NOMO-1 (cell line): ENCODE data around the gene OCIAD2.
"Not testable (repeated sequence)": the region's sequence is repeated elsewhere in the genome, so short reads cannot be mapped to it uniquely, and the experiment has no call there.

ENCODE experiments used
- DNase-seq, 2 experiments: peaks; one replicate each; lab custom pipeline; 2025; ENCODE audit not compliant: unreplicated experiment in 2 of 2; lab: John Stamatoyannopoulos, UW

Gene OCIAD2

DNA sequence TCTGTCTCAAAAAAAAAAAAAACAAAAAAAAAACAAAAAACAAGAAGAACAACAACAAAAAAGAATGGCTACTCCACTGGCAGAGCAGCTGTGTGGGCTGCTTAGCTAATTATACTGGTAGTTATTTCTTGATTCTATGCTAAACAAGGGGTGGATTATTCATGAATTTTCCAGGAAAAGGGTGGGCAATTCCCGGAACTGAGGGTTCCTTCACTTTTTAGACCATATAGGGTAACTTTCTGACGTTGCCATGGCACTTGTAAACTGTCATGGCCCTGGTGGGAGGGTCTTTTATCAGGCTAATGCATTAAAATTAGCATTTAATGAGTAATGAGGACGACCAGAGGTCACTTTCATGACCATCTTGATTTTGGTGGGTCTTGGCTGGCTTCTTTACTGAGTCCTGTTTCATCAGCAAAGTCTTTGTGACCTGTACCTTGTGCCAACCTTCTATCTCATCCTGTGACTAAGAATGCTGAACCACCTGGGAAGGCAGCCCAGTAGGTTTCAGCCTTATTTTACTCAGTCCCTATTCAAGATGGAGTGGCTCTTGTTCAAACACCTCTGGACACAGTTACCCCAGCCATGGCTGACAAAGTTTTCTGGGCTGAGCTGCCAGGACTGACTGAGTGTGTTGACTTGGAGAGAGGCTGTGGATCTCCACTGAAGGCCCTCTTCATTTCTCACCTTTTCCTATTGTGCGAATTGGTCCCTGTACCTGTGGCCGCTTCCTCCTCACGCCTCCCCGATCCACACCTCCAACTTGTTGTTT lies 1.3 kb upstream of the OCIAD2 start:
- no peak for DNase-seq

DNA sequence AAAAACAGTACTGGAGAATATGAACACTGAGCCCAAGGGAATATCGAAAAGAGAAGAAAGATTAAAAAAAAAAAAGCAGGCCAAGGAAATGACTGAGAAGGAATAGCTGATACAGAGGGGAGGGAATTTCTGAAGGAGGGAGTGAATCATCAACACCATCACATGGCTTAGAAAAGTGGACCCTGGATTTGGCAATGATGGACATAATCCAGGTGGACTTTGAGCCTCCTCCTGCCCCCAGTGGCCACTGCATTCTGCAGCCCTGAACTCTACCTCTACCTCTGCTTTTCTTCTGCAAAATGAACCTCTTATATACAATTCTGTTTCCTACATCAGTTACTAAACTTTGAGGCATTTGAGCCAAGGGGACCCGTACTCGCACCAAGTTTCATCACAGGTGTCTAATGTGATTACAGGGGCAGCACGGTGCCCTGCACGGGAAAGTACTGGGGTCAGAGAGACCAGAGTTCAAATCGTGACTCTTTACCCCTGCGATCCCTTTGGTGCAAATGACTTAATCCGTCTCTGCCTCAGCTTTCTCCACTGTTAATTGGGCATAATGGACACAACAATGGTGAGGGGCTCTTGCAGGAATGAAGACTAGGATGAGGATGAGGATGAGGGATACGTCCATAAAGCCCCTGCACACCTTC lies 1.1 kb downstream of the OCIAD2 start:
- no peak for DNase-seq

DNA sequence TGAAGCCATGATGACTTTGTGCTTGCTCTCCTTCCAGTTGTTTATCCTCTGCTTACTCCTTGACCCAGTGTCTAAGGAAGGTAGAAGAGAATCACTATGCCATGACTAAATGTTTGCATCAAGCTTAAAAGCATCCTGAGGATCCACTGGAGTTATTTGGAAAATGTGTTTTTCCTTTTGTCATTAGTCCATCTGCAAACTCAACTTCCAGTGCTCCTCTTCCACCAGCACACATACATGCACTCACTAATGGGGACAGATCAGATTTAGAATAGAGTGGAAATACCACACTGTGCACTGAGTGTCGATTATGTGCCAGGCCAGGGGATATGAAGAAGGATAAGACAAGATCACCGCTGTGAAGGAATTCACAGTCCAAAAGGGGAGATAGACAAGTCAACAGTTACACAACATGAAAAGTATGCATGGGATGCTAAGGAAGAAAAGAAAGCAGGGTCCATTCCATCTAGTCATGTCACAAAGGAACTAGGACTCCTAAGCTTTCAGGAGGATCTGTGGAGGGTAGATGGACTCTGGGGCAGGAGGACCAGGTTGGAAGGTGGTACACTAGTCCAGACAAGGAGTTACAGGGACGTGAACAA lies 1.9 kb downstream of the OCIAD2 start:
- DNase-seq, result no peak

DNA sequence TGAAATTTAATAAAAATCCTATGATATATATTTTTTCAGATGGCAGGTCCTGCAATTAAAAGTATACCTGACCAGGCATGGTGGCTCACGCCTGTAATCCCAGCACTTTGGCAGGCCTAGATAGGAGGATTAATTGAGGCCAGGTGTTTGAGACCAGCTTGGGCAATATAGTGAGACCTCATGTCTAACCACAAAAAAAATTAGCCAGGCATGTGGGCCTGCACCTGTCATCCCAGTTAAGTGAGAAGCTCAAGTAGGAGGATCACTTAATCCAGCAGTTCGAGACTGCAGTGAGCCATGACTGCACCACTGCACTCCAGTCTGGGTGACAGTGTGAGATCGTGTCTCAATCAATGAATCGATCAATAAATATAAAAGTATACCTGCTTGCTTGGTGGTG lies 2.5 kb downstream of the OCIAD2 start:
- no peak for DNase-seq

DNA sequence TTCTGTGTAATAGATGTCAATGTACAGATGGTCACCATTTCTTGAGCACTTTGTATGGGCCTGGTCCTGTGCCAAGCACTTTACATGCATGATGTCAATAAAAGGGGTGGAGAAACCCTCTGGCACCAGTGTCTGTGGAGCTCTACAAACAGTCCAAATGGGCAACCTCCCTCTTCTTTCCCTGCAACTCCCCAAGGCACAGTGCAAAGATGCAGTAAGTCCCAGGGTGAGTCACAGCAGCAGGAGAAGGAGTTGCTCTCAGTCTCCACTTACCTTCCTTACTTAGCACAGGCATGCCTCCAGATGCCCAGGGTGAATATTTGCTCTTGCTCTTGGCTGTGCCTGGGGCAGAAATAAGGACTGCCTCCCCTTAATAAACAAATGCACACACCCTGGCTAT lies 4.3 kb downstream of the OCIAD2 start:
- no peak for DNase-seq

DNA sequence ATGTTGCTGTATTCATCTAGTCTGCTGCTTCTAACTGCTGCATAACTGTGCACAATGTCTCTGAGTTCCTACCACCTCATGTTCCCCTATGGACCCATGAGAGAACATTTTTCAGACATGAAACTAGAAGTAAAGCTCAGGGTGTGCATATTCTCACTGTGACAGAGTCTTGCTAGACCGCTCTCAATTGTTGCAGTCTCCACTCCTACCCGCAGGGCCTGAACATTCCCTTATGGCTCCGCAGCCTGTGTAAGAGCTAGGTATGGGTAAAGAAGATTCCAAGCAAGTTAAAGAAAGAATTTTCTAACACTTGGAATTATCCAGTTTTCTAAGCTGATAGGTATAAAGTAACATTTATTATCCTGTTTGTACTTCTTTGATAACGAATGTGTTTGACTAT lies 5.4 kb downstream of the OCIAD2 start:
- no peak for DNase-seq

DNA sequence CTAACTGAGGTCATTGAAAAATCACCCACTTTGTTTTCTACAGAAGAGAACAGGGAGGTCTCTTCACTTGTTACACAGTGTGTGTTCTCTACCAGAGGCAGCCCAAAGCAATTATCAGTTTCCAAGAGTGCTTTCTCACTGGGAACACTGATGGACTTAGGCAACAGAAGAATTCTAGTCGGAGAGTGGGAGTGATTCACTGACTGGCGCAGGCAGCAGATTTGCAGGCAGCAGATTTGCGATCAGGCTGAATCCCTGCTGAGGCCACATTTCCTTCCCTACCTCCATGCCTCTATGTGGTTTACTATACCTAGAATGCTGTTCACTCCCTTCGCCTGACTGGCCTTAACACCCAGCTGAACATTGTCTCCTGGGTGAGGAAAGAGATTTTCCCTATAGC lies 6.6 kb downstream of the OCIAD2 start:
- DNase-seq, result no peak

DNA sequence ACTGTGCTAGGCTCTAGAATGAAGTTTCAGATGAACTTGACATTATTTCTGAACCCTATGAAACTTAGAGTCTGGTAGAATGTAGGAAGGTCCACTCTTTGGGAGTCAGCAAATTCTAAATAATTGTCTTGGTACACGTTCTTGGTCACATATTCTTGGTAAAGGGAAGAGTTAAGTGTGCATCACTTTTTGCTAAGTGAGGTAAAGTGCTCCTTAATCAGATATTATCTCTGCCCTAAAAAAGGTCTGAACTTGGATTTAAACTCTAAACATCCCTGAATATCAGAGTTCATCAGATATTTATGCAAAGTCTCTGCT lies 7.2 kb downstream of the OCIAD2 start:
- no peak for DNase-seq

DNA sequence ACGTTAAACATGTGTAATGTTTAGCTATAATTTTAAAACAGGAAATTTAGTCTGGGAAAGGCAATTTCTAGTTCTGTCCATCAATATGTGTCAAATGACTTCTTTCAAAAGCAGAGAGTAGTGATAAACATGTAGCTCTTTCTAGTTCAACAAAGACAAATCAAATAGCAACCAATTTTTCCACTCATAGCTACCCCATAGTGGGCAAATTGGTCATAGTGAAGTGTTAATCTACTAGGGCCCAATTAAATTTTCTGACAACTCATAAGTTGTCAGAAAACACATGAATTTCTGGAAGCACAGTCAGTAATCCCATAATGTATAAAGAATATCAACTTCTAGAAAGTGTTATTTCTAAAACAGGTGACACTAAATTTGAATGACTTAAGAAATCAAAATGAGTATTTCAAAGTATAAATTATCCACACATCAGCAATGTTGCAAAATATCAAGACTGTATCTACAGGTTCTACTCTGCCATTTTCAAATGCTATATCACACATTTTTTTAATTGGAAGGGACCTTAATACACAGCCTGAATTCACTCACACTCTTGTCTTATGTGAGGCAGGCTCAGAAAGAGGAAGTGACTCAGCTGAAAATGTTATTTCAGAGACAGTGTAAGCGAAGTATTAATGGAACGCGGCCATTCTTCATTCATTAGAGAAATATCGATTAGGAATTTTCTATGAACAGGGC lies 7.7 kb downstream of the OCIAD2 start:
- peak; percentile 12 to 61 for DNase-seq

DNA sequence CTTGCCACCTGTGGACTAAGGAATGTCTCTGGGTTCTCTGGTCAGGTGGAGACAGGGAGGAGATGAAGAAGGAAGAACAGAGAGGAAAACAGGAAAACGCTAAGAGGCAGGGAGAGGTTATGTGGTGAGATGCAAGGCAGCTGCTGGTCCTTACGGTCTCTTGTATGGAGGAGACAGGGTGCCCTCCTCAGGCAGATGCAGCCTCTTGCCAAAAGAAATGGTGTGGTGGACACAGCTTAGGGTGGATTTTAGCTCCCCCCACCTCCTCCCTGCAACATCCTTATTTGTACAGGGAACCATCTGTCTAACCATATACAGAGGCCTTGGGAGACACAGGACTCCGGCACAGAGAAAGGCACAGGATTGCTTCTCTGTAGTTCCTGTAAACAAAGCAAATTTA lies 9.7 kb downstream of the OCIAD2 start:
- no peak for DNase-seq

DNA sequence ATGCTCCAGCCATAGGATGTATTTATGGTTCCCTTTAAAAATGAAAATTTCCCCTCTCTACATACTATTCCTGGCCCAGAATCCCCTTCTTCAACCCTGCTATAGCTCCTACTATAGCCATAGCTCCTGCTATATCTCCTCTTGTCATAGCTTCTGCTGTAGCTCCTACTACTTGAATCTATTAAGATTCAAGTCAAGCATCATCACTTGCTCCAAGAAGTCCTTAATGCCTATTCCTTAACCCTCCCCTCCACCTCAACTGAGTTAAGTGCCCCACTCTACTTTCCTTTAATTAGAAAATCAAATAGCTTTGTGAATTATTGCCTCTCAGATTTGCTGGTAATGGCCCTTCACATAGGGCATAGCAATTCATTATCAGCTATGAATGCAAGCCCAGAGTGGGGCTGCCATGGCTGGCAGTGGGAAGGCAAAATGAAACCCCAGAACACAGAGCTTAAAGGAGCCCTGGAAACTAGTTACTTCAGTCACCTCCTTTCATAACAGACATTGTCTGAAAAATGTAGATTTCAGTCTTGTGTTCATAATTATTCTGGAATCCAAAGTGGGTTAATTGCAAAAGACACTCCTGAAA lies 15.4 kb downstream of the OCIAD2 start:
- no peak for DNase-seq

DNA sequence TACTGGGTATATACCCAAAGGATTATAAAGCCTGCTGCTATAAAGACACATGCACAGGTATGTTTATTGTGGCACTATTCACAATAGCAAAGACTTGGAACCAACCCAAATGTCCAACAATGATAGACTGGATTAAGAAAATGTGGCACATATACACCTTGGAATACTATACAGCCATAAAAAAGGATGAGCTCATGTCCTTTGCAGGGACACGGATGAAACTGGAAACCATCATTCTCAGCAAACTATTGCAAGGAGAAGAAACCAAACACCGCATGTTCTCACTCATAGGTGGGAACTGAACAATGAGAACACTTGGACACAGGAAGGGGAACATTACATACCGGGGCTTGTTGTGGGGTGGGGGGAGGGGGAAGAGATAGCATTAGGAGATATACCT lies 16.8 kb downstream of the OCIAD2 start:
- not testable (repeated sequence) for DNase-seq

DNA sequence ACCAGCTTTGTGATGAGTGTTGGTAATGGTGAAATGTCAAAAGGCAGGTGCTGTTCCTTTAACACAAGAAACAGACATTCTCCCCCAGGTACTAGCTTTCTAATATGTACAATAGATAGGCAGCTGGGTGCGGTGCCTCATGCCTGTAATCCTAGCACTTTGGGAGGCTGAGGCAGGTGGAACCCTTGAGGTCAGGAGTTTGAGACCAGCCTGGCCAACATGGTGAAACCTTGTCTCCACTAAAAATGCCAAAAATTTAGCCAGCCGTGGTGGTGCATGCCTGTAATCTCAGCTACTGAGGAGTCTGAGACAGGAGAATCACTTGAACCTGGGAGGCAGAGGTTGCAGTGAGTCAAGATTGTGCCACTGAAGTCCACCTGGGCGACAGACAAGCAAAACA lies 24.9 kb downstream of the OCIAD2 start:
- not testable (repeated sequence) for DNase-seq

DNA sequence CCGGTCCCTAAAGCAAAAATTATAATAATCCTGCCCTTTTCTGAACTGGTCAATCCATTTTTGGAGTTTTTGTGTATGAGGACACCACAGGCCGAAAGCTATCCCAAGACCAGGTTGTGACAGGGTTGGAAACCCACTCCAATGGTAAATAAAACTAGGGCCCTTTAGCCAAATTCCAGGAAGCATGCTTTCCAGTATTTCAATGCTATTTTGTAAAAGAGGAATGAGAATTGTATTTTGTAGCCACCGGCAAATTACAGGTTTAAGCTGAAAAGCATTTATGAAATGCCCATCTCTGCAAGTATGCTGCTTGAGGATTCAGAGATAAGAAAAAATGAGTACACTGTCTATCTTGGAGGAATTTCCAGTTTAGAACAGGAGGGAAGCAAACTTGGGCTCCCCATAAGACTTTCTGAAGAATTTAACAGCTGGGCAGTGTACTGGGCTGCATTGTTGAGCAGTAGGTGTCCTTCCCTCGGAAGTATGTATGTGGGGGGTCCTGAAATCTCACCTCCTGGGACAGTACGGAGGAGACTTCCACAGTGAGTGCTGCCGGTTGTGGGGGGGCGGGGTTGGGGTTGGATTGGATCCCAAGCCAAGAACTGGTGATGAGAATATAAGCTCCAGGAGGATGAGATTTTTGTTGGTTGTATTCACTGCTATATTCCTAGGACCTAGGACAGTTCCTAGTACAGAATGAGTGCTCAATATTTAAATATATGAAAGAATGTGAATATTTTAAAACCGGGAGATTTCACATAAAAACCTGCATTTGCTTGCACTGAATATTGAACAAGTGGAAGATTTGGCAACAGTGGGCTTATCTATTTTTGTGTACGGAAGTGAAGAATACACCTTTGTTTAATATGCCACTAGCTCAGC lies 26.8 kb downstream of the OCIAD2 start:
- no peak for DNase-seq

DNA sequence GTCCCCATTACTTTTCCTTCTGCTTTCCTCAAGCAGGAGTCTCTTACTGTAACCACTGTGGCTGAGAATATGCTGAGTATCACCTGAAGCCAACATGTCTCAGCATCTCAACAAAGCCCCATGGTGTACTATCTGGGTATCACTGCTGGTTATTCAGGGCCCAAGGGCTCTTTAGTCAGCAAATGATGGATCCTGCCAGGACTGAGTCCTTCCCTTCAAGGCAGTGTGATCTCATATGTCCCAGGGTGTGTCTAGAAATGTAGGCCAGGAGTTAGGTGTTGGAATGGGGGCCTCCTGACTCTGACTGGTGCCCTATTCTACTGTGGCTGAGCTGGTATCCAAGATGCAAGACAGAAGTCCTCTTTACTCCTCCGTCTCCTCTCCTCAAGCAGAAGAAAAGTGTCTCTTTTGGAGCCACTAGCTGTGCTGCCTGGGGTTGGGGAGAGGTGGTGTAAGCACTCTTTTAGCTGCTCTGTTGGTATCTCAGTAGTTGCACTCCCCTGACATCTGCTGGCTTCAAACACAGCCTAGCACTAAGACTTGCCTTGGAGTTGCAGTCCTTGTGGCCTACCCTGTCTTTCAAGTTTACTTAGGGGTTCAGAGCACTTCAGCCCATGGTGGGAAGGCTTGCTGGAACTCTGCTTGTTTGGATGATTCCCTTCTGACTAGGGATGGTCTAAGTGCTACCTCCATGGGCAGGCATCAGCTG lies 28.6 kb downstream of the OCIAD2 start:
- no peak for DNase-seq

DNA sequence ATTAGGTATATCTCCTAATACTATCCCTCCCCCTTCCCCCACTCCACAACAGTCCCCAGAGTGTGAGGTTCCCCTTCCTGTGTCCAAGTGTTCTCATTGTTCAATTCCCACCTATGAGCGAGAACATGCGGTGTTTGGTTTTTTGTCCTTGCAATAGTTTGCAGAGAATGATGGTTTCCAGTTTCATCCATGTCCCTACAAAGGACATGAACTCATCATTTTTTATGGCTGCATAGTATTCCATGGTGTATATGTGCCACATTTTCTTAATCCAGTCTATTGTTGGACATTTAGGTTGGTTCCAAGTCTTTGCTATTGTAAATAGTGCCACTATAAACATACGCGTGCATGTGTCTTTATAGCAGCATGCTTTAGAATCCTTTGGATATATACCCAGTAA lies 41.9 kb downstream of the OCIAD2 start:
- DNase-seq, result not testable (repeated sequence)

DNA sequence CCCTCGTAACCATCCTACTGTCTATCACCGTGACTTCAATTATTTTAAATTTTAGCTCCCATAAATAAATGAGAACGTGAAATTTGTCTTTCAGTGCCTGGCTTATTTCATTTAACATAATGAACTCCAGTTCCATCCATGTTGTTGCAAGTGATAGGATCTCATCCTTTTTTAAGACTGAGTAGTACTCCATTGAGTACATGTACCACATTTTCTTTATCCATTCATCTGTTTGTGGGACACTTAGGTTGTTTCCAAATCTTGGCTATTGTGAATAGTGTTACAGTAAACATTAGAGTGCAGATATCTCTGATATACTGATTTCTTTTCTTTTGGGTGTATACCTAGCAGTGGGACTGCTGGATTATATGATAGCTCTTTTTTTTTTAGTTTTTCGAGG lies 42.8 kb downstream of the OCIAD2 start:
- DNase-seq, result no peak

DNA sequence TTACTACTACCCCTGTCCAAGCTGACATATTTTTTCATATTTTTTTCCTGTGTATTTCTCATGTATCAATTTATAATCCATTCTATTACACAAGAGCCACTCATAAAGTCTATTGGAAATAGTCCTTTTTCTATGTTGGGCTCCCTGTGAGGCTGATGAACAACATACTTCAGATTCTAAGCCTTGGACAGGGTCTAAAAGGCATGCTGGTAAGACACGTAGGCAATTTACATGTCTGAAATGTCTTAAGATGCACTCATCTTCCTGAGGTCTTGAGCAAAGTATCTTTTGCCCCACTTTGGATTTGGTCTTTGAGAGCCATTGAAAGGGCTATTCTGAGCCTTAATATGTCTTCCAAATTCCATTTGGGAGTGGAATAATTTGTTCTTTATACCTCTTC lies 43.9 kb downstream of the OCIAD2 start:
- no peak for DNase-seq

DNA sequence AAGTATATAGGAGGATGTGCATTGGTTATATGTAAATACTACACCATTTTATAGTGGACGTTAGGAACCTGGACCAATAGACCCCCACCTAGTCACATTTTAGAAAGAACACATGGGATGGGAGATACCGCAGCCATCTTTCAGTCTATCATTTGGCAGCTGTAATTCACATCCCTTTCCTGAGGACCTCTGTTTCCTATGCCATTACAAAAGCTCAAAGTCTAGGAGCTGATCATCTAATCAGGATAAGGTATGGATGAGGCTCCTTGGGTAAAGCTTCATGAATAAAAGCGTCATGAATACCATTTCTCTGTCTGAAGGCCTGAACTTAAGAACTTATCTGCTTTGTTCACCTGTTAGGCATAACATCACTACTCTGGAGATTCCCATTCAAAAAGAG lies 44.5 kb downstream of the OCIAD2 start:
- no peak for DNase-seq

DNA sequence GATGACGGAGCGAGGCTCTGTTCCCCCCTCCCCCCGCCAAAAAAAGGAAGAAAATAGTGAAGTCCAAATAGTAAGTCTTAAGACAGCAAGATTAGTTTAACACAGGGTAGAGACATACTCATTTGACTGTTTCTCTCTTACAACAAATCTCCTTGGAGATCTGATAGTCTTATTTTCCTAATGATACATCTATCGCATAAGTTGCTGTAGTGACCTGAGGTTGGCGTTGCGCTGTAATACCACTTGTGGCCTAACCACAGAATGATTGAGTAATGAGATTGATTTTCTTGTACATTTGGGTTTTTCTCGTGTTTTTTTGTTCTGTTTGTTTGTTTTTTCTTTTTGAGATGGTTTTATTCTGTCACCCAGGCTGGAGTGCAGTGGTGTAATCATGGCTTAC lies 48.4 kb downstream of the OCIAD2 start:
- peak in 1 of 2 experiments; percentile 26 for DNase-seq
